ENCODE data around the gene TOR1AIP1. TPM values are rescaled to one million over a fixed set of nuclear protein-coding genes. Genes with fewer than 3 reads are reported as not detected.
"Not testable (repeated sequence)": the region's sequence is repeated elsewhere in the genome, so short reads cannot be mapped to it uniquely, and the experiment has no call there.

The TOR1AIP1 gene
- 78.2 and 83.1 TPM in 2 replicates for total RNA-seq

GRCh38 chr1:179882253-179883039 is at the start of gene TOR1AIP1:
TOR1AIP1 (plus strand) TSS chr1:179882285; CDS start chr1:179882503, 218 bp downstream.
- peak within 1 kb of the TSS; percentile 97 for H3K4me3 ChIP-seq (ENCODE audit: insufficient read depth, low read length)
- no peaks in the 10 kb centered on the region for H3K9me3 ChIP-seq (ENCODE audit: low read depth, low read length)
- peak; percentile 95 for DNase-seq (ENCODE audit: insufficient read length, low spot score, missing footprints)
- peak within 1 kb of the TSS; percentile 93 for H3K4me2 ChIP-seq (ENCODE audit: insufficient read depth, low read length)
- no peaks in the 10 kb centered on the region for H3K27me3 ChIP-seq (ENCODE audit: insufficient read depth, low read length)
- peaks cover 26% of the 10 kb centered on the region for H3K36me3 ChIP-seq (ENCODE audit: insufficient read depth, low read length)
- H3K79me2 ChIP-seq (ENCODE audit: insufficient read depth, low read length): peaks cover 48% of the 10 kb centered on the region
- peak within 1 kb of the TSS; percentile 100 for H3K27ac ChIP-seq (ENCODE audit: low read depth, low read length)
- no peak for TF ChIP-seq CTCF (IDR thresholded peaks at IDR 0.05; ENCODE audit: extremely low read depth, low read depth, low read length)
- H2AFZ ChIP-seq (ENCODE audit: low read length): peak within 1 kb of the TSS; percentile 99
- H3K4me1 ChIP-seq (ENCODE audit: insufficient read depth, low read length): peaks cover 19% of the 10 kb centered on the region
- H4K20me1 ChIP-seq (ENCODE audit: insufficient read depth, low read length): peaks cover 11% of the 10 kb centered on the region

- H3K36me3 ChIP-seq (ENCODE audit: insufficient read depth, low read length); H3K4me2 ChIP-seq (ENCODE audit: insufficient read depth, low read length); DNase-seq (ENCODE audit: insufficient read length, low spot score, missing footprints); H3K27ac ChIP-seq (ENCODE audit: low read depth, low read length); H4K20me1 ChIP-seq (ENCODE audit: insufficient read depth, low read length); H2AFZ ChIP-seq (ENCODE audit: low read length); H3K9me3 ChIP-seq (ENCODE audit: low read depth, low read length); H3K4me1 ChIP-seq (ENCODE audit: insufficient read depth, low read length); H3K4me3 ChIP-seq (ENCODE audit: insufficient read depth, low read length); H3K79me2 ChIP-seq (ENCODE audit: insufficient read depth, low read length); H3K27me3 ChIP-seq (ENCODE audit: insufficient read depth, low read length): not testable (repeated sequence)
Observed at GRCh38 chr1:179836686-179837445, 45.2 kb upstream of the TOR1AIP1 start.

GRCh38 chr1:179840107-179840506 is 42.0 kb upstream of the TOR1AIP1 start:
- H3K27ac ChIP-seq (ENCODE audit: low read depth, low read length): no peak overlapping the region
- H3K36me3 ChIP-seq (ENCODE audit: insufficient read depth, low read length): peaks cover 7% of the 10 kb centered on the region
- no peak overlapping the region for H3K4me2 ChIP-seq (ENCODE audit: insufficient read depth, low read length)
- DNase-seq (ENCODE audit: insufficient read length, low spot score, missing footprints): no peak
- no peak overlapping the region for H3K4me3 ChIP-seq (ENCODE audit: insufficient read depth, low read length)
- no peak overlapping the region for H2AFZ ChIP-seq (ENCODE audit: low read length)
- H3K27me3 ChIP-seq (ENCODE audit: insufficient read depth, low read length): no peaks in the 10 kb centered on the region
- no peak for TF ChIP-seq CTCF (IDR thresholded peaks at IDR 0.05; ENCODE audit: extremely low read depth, low read depth, low read length)
- H3K9me3 ChIP-seq (ENCODE audit: low read depth, low read length): no peaks in the 10 kb centered on the region
- no peaks in the 10 kb centered on the region for H4K20me1 ChIP-seq (ENCODE audit: insufficient read depth, low read length)
- H3K79me2 ChIP-seq (ENCODE audit: insufficient read depth, low read length): peaks cover 2% of the 10 kb centered on the region
- H3K4me1 ChIP-seq (ENCODE audit: insufficient read depth, low read length): peaks cover 6% of the 10 kb centered on the region

GRCh38 chr1:179848233-179848632 is 33.9 kb upstream of the TOR1AIP1 start:
- Histone ChIP-seq H3K9me3 (ENCODE audit: low read depth, low read length) (no peaks in the 10 kb centered on the region), H3K4me3 (ENCODE audit: insufficient read depth, low read length) (no peak overlapping the region), H3K36me3 (ENCODE audit: insufficient read depth, low read length) (peaks cover 59% of the 10 kb centered on the region), H2AFZ (ENCODE audit: low read length) (no peak overlapping the region), H3K27ac (ENCODE audit: low read depth, low read length) (no peak overlapping the region), H3K4me2 (ENCODE audit: insufficient read depth, low read length) (no peak overlapping the region), H3K4me1 (ENCODE audit: insufficient read depth, low read length) (no peaks in the 10 kb centered on the region), H3K27me3 (ENCODE audit: insufficient read depth, low read length) (no peaks in the 10 kb centered on the region), H3K79me2 (ENCODE audit: insufficient read depth, low read length) (peaks cover 2% of the 10 kb centered on the region), H4K20me1 (ENCODE audit: insufficient read depth, low read length) (no peaks in the 10 kb centered on the region)
- DNase-seq (ENCODE audit: insufficient read length, low spot score, missing footprints): no peak
- TF ChIP-seq CTCF (IDR thresholded peaks at IDR 0.05; ENCODE audit: extremely low read depth, low read depth, low read length): no peak
